CD4-positive, alpha-beta T cell treated with Interleukin-6 at 100 ng/mL for 8 hours (primary cell): Measurements from ENCODE around the gene FRA10AC1.

Experiments
- DNase-seq: peaks from one replicate; pipeline ENCODE4 v3.0.0-alpha.2; 2020; ENCODE audit warnings: mixed read lengths, low spot score

FRA10AC1 gene

DNA sequence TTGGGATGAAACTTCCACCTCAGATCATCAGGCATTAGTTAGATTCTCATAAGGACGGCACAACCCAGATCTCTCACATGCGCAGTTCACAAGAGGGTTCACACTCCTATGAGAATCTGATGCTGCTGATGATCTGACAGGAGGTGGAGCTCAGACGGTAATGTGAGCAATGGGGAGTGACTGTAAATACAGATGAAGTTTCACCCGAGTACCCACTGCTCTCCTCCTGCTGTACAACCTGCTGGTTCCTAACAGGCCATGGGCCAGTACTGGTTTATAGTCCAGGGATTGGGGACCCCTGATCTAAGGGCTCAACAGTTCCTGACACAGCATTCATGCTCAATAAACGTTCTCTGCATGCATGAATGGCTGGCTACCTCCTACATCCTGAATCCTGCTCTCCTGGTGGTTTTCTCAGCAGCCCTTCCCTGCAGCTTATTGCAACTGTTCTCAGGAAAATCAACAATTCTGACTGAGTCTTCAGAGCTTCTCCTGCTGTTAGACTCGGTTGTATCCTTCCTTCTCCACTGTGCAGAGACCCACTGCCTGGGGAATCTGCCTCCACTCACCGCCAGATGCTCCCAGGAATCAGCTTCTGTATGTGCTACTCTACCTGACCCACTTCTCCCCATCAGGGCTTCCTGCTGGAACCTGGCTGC is 72.6 kb downstream of the FRA10AC1 start:
- no peak for DNase-seq

DNA sequence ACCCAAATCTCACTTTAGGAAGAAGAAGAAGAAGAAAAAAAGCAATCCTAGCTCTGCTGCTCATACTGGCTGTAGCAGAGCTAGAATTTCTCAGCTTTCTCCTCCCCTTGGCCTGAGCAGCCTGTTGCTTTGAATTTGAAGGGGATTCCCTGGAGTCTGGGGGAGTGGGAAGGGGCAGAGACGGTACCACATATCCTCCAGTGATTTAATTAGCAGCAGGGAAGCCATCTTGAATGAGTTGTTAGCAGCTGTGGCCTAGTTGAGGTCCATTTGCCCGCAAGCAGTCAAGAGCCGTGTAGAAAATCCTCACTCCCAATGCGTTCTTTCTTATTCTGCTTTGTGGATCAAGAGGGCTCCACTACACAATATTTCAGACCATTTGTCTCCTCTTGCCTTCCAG is 73.5 kb downstream of the FRA10AC1 start:
- no peak for DNase-seq

DNA sequence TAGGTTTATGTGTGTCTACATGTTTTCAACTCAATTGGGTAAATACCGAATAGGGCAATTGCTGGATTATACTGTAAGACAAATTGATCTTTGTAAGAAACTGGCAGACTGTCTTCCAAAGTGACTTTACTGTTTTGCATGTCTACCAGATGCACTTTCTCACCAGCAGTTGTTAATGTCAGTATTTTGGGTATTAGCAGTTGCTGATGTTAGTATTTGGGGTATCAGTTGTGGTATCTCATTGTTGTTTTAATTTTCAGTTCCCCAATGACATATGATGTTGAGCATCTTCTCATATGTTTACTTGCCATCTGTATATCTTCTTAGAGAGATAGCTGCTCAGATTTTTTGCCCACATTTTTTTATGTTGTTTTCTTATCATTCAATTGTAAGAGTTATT is 79.5 kb downstream of the FRA10AC1 start:
- DNase-seq = no peak

DNA sequence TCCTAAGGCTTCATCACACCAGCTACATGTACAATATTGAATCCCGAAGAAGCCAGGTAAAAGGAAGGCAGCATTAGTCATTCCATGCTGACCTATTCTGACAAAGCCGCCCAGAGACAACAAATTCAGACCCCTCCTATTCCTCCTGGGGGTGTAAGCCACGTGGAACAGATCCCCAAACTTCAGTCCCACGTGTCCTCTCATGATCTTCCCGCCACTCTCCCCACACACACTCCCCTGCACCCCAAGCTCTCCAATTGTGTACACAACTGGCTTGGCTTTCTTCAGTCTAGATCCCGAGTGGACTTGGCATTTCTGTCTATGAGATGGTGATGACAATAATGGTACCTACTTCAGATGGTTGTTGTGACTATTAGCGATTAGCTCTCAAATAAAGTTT is 81.5 kb downstream of the FRA10AC1 start:
- no peak for DNase-seq
